GM23338 (cell line): ENCODE data around the gene SLC16A13. TPM values are rescaled to one million over a fixed set of nuclear protein-coding genes. Genes with fewer than 3 reads are reported as not detected.

ENCODE experiments used
- ATAC-seq: fragments of 200-7000 bp; cut with Tn5 transposase; 3 replicates; pipeline ENCODE4 v1.9.1; 2020
- DNase-seq: peaks from one replicate; pipeline ENCODE4 v3.0.0-alpha.2; 2015; ENCODE audit warnings: low spot score
- H2AFZ ChIP-seq: fragments of 200-600 bp; sonication (generic); 2 replicates; pipeline ENCODE4 v1.8.0; 2016; ENCODE audit warnings: antibody characterized with exemption, mild to moderate bottlenecking, moderate library complexity
- H3F3A ChIP-seq: fragments of 200-600 bp; sonication (generic); replicated peaks from 2 replicates; pipeline ENCODE4 v1.8.0; 2017; ENCODE audit warnings: antibody characterized with exemption, mixed run types, low read depth
- H3K27ac ChIP-seq: fragments of 200-600 bp; sonication (generic); 2 replicates; pipeline ENCODE4 v1.6.1; 2016; ENCODE audit warnings: low read depth
- H3K27me3 ChIP-seq: fragments of 200-600 bp; sonication (generic); 2 replicates; pipeline ENCODE4 v1.8.0; 2016; ENCODE audit warnings: mild to moderate bottlenecking, mixed run types, moderate library complexity; ENCODE audit not compliant: insufficient read depth
- H3K36me3 ChIP-seq: fragments of 200-600 bp; sonication (generic); 2 replicates; pipeline ENCODE4 v1.8.0; 2016; ENCODE audit warnings: mild to moderate bottlenecking; ENCODE audit not compliant: insufficient read depth
- H3K4me1 ChIP-seq: fragments of 200-600 bp; sonication (generic); 2 replicates; pipeline ENCODE4 v1.8.0; 2016; ENCODE audit warnings: mild to moderate bottlenecking, moderate library complexity; ENCODE audit not compliant: insufficient read depth
- H3K4me2 ChIP-seq: fragments of 200-600 bp; sonication (generic); 2 replicates; pipeline ENCODE4 v1.7.1; 2017; ENCODE audit warnings: mixed run types
- H3K4me3 ChIP-seq: fragments of 200-600 bp; sonication (generic); 2 replicates; pipeline ENCODE4 v1.6.1; 2016; ENCODE audit warnings: mixed run types
- H3K79me2 ChIP-seq: fragments of 200-600 bp; sonication (generic); replicated peaks from 2 replicates; pipeline ENCODE4 v1.8.0; 2017; ENCODE audit warnings: mild to moderate bottlenecking; ENCODE audit not compliant: insufficient read depth
- H3K9me2 ChIP-seq: fragments of 200-600 bp; sonication (generic); 2 replicates; pipeline ENCODE4 v1.8.0; 2017; ENCODE audit not compliant: insufficient read depth
- H4K20me1 ChIP-seq: fragments of 200-600 bp; sonication (generic); replicated peaks from 2 replicates; pipeline ENCODE4 v1.8.0; 2017; ENCODE audit warnings: mild to moderate bottlenecking; ENCODE audit not compliant: insufficient read depth
- H3K27ac Mint-ChIP-seq: 2 replicates; pipeline ENCODE4 v1.8.0; 2020; ENCODE audit warnings: inconsistent platforms, mild to moderate bottlenecking, moderate library complexity, mixed read lengths
- H3K27me3 Mint-ChIP-seq: 3 replicates; pipeline ENCODE4 v1.8.0; 2022; ENCODE audit warnings: low read depth, mild to moderate bottlenecking, moderate library complexity, mixed read lengths, inconsistent platforms; ENCODE audit not compliant: insufficient read depth, poor library complexity
- H3K36me3 Mint-ChIP-seq: 3 replicates; pipeline ENCODE4 v1.8.0; 2021; ENCODE audit warnings: low read depth, mild to moderate bottlenecking, inconsistent platforms, moderate library complexity, mixed read lengths
- H3K4me1 Mint-ChIP-seq: 3 replicates; pipeline ENCODE4 v1.8.0; 2020; ENCODE audit warnings: mild to moderate bottlenecking, inconsistent platforms, mixed read lengths
- H3K4me3 Mint-ChIP-seq: 3 replicates; pipeline ENCODE4 v1.8.0; 2021; ENCODE audit warnings: moderate library complexity, mild to moderate bottlenecking, inconsistent platforms, mixed read lengths
- H3K9me3 Mint-ChIP-seq: 3 replicates; pipeline ENCODE4 v1.8.0; 2020; ENCODE audit warnings: moderate library complexity, mild to moderate bottlenecking, inconsistent platforms, mixed read lengths
- CREB1 ChIP-seq: fragments of 250-450 bp; sonication (Bioruptor Pico); IDR thresholded peaks from 2 replicates; pipeline ENCODE4 v1.5.0; 2020; ENCODE audit warnings: low read depth, mild to moderate bottlenecking, moderate library complexity
- EZH2 ChIP-seq: fragments of 200-600 bp; sonication (generic); IDR thresholded peaks from one replicate; pipeline ENCODE4 v1.8.0; 2017; ENCODE audit warnings: antibody characterized with exemption, mild to moderate bottlenecking, low read depth; ENCODE audit not compliant: unreplicated experiment
- EZH2phosphoT487 ChIP-seq: fragments of 200-600 bp; sonication (generic); IDR thresholded peaks from one replicate; pipeline ENCODE4 v1.8.1; 2018; ENCODE audit warnings: antibody characterized with exemption; ENCODE audit not compliant: unreplicated experiment
- NANOG ChIP-seq: IDR thresholded peaks from 2 replicates; pipeline ENCODE4 v1.6.1; 2016; ENCODE audit warnings: antibody characterized with exemption, borderline replicate concordance
- POLR2AphosphoS5 ChIP-seq: IDR thresholded peaks from 2 replicates; pipeline ENCODE4 v1.6.1; 2016; ENCODE audit warnings: antibody characterized with exemption, low read depth
- STAT1 ChIP-seq: IDR thresholded peaks from one replicate; pipeline ENCODE4 v1.6.1; 2016; ENCODE audit warnings: antibody characterized with exemption; ENCODE audit not compliant: unreplicated experiment
- ZNF114 ChIP-seq: fragments of 250-450 bp; sonication (Bioruptor Pico); IDR thresholded peaks from 2 replicates; pipeline ENCODE4 v1.5.0; 2020; ENCODE audit warnings: mild to moderate bottlenecking, moderate library complexity
- ZNF331 ChIP-seq: fragments of 250-450 bp; sonication (Bioruptor Pico); IDR thresholded peaks from 2 replicates; pipeline ENCODE4 v1.5.0; 2020; ENCODE audit warnings: low read depth, mild to moderate bottlenecking, moderate library complexity
- polyA plus RNA-seq: library from polyadenylated mRNA; unstranded; fragments of >200 nt; fragmentation: Nextera tagmentation; extraction: Ambion mirVana; gene quantifications from 2 replicates; pipeline ENCODE4 v1.2.1, GENCODE V29; 2016
- total RNA-seq: library from RNA; depleted of rRNA; stranded (reverse); fragments of >200 nt; shearing (Covaris generic); gene quantifications from 2 replicates; pipeline ENCODE4 v1.2.3, GENCODE V29; 2014
- TF ChIP-seq, protein P1 (sequence below), 2 experiments: fragments of 200-600 bp in 1 of 2; sonication (generic) in 1 of 2; conservative IDR thresholded peaks; 2 replicates each; pipeline versions ENCODE4 v1.5.1 to v1.6.1; 2016 to 2017; ENCODE audit warnings: antibody characterized with exemption in 2 of 2, low read depth in 2 of 2, mild to moderate bottlenecking in 2 of 2, moderate library complexity in 1 of 2
- TF ChIP-seq, protein P2 (sequence below): IDR thresholded peaks from one replicate; pipeline ENCODE4 v1.6.1; 2018; ENCODE audit warnings: antibody characterized with exemption; ENCODE audit not compliant: unreplicated experiment

The SLC16A13 gene
- total and polyA plus RNA-seq, 2 experiments from 2014 or later = 2.2 to 4.7 TPM

DNA sequence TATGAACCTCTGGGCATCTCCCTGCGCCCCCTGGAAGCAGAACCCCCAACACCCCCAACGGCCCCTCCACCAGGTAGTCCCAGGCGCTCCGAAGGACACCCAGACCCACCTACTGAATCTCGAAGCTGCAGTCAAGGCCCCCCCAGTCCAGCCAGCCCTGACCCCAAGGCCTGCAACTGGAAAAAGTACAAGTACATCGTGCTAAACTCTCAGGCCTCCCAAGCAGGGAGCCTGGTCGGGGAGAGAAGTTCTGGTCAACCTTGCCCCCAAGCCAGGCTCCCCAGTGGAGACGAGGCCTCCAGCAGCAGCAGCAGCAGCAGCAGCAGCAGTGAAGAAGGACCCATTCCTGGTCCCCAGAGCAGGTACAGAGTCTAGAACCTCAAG is 11.4 kb upstream of the SLC16A13 start (continued):
- TF ChIP-seq, protein P1, sequence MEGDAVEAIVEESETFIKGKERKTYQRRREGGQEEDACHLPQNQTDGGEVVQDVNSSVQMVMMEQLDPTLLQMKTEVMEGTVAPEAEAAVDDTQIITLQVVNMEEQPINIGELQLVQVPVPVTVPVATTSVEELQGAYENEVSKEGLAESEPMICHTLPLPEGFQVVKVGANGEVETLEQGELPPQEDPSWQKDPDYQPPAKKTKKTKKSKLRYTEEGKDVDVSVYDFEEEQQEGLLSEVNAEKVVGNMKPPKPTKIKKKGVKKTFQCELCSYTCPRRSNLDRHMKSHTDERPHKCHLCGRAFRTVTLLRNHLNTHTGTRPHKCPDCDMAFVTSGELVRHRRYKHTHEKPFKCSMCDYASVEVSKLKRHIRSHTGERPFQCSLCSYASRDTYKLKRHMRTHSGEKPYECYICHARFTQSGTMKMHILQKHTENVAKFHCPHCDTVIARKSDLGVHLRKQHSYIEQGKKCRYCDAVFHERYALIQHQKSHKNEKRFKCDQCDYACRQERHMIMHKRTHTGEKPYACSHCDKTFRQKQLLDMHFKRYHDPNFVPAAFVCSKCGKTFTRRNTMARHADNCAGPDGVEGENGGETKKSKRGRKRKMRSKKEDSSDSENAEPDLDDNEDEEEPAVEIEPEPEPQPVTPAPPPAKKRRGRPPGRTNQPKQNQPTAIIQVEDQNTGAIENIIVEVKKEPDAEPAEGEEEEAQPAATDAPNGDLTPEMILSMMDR (conservative IDR thresholded peaks at IDR 0.05; ENCODE audit: low read depth in 2 of 2) = no peak
- TF ChIP-seq NANOG (no peak), STAT1 (no peak), EZH2 (no peak), ZNF331 (CRISPR knock-in tag) (no peak), ZNF114 (no peak), EZH2phosphoT487 (no peak), CREB1 (CRISPR knock-in tag) (no peak), POLR2AphosphoS5 (no peak)
- TF ChIP-seq, protein P2, sequence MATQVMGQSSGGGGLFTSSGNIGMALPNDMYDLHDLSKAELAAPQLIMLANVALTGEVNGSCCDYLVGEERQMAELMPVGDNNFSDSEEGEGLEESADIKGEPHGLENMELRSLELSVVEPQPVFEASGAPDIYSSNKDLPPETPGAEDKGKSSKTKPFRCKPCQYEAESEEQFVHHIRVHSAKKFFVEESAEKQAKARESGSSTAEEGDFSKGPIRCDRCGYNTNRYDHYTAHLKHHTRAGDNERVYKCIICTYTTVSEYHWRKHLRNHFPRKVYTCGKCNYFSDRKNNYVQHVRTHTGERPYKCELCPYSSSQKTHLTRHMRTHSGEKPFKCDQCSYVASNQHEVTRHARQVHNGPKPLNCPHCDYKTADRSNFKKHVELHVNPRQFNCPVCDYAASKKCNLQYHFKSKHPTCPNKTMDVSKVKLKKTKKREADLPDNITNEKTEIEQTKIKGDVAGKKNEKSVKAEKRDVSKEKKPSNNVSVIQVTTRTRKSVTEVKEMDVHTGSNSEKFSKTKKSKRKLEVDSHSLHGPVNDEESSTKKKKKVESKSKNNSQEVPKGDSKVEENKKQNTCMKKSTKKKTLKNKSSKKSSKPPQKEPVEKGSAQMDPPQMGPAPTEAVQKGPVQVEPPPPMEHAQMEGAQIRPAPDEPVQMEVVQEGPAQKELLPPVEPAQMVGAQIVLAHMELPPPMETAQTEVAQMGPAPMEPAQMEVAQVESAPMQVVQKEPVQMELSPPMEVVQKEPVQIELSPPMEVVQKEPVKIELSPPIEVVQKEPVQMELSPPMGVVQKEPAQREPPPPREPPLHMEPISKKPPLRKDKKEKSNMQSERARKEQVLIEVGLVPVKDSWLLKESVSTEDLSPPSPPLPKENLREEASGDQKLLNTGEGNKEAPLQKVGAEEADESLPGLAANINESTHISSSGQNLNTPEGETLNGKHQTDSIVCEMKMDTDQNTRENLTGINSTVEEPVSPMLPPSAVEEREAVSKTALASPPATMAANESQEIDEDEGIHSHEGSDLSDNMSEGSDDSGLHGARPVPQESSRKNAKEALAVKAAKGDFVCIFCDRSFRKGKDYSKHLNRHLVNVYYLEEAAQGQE = no peak

DNA sequence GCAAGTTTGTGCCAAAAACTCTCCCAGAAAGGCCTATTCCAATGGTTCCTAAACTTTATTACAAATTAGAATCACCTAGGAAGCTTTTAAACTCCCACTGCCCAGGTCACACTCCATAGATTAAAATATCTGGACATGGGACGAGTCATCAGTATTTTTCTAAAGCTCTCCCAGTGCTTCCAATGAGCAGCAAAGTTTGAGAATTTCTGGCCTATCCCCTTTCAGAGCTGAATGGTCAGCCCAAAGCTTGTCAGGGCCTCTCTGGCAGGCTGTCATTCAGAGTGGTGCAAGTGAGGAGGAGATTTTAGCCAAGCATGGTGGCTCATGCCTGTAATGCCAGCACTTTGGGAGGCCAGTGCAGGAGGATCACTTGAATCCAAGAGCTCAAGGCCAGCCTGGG is 10.6 kb upstream of the SLC16A13 start:
- Mint-ChIP-seq H3K9me3 (no peaks in the 10 kb centered on the region), H3K27ac (no peak overlapping the region), H3K36me3 (peaks cover 20% of the 10 kb centered on the region), H3K27me3 (peaks cover 37% of the 10 kb centered on the region), H3K4me3 (no peak overlapping the region; the same call in 2 of the 3 replicates), H3K4me1 (peaks cover 26% of the 10 kb centered on the region)
- Histone ChIP-seq H3F3A (peaks cover 6% of the 10 kb centered on the region; the same call in 1 of the 2 replicates), H3K4me3 (no peak overlapping the region), H3K4me2 (no peak overlapping the region), H3K4me1 (peaks cover 23% of the 10 kb centered on the region), H3K9me2 (no peaks in the 10 kb centered on the region), H3K27ac (no peak overlapping the region), H3K27me3 (peaks cover 32% of the 10 kb centered on the region), H3K79me2 (no peaks in the 10 kb centered on the region), H4K20me1 (no peaks in the 10 kb centered on the region; the same call in 1 of the 2 replicates), H3K36me3 (no peaks in the 10 kb centered on the region), H2AFZ (no peak overlapping the region)
- ATAC-seq (no peak), DNase-seq (no peak)
- no peak for TF ChIP-seq STAT1
- TF ChIP-seq ZNF331 (CRISPR knock-in tag) = no peak
- TF ChIP-seq, protein P1 (conservative IDR thresholded peaks at IDR 0.05; ENCODE audit: low read depth in 2 of 2) = no peak
- TF ChIP-seq CREB1 (CRISPR knock-in tag) = no peak
- TF ChIP-seq, protein P2 = no peak
- no peak for TF ChIP-seq NANOG
